ENCODE results near the gene FIBCD1. TPM values are rescaled to one million over a fixed set of nuclear protein-coding genes. Genes with fewer than 3 reads are reported as not detected.

FIBCD1 gene
- total RNA-seq, 1 experiment from 2014 or later = 1.4 TPM

DNA sequence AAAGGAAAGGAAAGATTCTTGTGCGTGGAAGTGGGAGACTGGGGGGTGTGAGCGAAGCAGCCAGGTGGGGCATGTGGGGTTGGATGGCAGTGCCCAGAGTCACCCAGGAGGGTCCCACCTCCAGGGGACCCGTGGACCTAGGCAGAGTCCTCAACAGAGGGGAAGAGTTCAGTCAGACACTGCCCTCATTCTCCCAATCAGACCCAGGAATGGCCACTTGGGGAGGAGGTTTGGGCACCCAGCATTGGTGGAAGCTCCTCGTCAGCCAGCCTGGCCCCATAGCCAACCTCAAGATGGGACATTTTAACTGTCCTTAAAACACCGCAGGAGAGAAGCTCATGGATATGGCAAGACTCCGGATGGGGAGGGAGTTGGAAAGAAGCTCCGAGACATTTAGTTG is 48.0 kb upstream of the FIBCD1 start:
- Mint-ChIP-seq H3K4me1 (ENCODE audit: low read depth, unreplicated experiment) (no peaks in the 10 kb centered on the region), H3K27me3 (ENCODE audit: unreplicated experiment) (peaks cover 95% of the 10 kb centered on the region), H3K4me3 (ENCODE audit: low read depth, unreplicated experiment) (no peak overlapping the region), H3K27ac (ENCODE audit: unreplicated experiment) (no peak overlapping the region), H3K36me3 (ENCODE audit: insufficient read depth, unreplicated experiment) (no peaks in the 10 kb centered on the region), H3K9me3 (ENCODE audit: low read depth, unreplicated experiment) (no peaks in the 10 kb centered on the region)
- TF ChIP-seq, protein P1, sequence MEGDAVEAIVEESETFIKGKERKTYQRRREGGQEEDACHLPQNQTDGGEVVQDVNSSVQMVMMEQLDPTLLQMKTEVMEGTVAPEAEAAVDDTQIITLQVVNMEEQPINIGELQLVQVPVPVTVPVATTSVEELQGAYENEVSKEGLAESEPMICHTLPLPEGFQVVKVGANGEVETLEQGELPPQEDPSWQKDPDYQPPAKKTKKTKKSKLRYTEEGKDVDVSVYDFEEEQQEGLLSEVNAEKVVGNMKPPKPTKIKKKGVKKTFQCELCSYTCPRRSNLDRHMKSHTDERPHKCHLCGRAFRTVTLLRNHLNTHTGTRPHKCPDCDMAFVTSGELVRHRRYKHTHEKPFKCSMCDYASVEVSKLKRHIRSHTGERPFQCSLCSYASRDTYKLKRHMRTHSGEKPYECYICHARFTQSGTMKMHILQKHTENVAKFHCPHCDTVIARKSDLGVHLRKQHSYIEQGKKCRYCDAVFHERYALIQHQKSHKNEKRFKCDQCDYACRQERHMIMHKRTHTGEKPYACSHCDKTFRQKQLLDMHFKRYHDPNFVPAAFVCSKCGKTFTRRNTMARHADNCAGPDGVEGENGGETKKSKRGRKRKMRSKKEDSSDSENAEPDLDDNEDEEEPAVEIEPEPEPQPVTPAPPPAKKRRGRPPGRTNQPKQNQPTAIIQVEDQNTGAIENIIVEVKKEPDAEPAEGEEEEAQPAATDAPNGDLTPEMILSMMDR (IDR thresholded peaks at IDR 0.05; ENCODE audit: unreplicated experiment) = no peak
- no peak for DNase-seq
- CTCF ChIA-PET = no interaction called here
- intact Hi-C loops (cut with micrococcal nuclease; ENCODE audit: unreplicated experiment) = no loop called here
- BruUV-seq (replicated peaks) = no TSS peak

DNA sequence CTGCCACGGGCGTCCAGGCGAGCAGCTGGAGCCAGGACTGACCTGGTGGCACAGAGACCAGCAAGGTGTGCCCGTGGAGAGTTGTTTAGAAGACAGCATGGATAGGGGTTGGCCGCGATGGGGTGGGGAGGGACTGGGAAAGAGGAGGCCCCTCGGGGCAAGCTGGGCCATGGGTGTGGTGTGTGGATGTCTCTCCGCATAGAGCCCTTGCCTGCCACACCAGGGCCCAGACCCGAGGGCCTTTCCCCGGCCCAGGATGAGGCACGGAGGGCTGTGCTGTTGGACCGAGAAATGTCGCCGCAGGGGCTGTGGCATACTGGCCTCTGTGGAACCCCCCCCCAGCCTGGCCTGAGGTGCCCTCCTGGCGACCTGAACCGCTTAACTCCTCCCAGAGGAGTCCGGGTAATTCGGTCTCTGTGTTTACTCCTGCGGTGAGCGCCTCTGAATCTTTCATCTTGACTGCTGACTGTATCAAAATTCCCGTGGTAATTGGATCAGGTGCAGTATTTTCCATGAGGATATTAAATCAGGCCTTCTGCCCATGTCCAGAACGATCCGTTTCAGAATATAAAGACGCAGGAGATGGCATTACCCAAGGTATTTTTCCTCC is 47.4 kb upstream of the FIBCD1 start:
- H3K4me3 Mint-ChIP-seq (ENCODE audit: low read depth, unreplicated experiment) = no peak overlapping the region
- intact Hi-C loops (cut with micrococcal nuclease; ENCODE audit: unreplicated experiment) = no loop called here
- no TSS peak for BruUV-seq (replicated peaks)
- H3K27me3 Mint-ChIP-seq (ENCODE audit: unreplicated experiment) = peaks cover 95% of the 10 kb centered on the region
- CTCF ChIA-PET = no interaction called here
- DNase-seq = no peak
- H3K9me3 Mint-ChIP-seq (ENCODE audit: low read depth, unreplicated experiment) = no peaks in the 10 kb centered on the region
- H3K4me1 Mint-ChIP-seq (ENCODE audit: low read depth, unreplicated experiment) = no peaks in the 10 kb centered on the region
- TF ChIP-seq, protein P1 (IDR thresholded peaks at IDR 0.05; ENCODE audit: unreplicated experiment) = no peak
- no peak overlapping the region for H3K27ac Mint-ChIP-seq (ENCODE audit: unreplicated experiment)
- no peaks in the 10 kb centered on the region for H3K36me3 Mint-ChIP-seq (ENCODE audit: insufficient read depth, unreplicated experiment)

DNA sequence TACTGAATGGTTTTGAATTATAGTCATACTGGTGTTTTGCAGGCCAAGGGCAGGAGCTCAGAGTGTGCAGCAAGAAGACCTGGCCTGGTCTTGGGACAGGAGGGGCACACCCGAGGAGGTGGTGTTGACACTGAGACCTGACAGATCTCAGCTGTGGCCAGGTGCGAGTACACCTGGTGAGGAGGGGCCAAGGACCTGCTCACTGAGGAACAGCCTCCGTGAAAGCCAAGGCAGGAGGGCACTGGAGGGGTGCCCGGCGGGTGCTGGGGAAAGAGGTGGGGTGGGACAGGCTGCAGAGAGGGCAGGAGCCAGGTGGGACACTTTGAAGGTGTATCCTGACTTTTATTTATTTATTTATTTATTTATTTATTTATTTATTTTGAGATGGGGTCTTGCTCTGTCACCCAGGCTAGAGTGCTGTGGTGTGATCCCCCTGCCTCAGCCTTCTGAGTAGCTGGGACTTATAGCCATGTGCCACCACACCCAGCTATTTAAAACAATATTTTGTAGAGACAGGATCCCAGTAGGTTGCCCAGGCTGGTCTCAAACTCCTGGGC is 46.6 kb upstream of the FIBCD1 start:
- no peaks in the 10 kb centered on the region for H3K4me1 Mint-ChIP-seq (ENCODE audit: low read depth, unreplicated experiment)
- intact Hi-C loops (cut with micrococcal nuclease; ENCODE audit: unreplicated experiment) = no loop called here
- H3K36me3 Mint-ChIP-seq (ENCODE audit: insufficient read depth, unreplicated experiment) = no peaks in the 10 kb centered on the region
- no peaks in the 10 kb centered on the region for H3K9me3 Mint-ChIP-seq (ENCODE audit: low read depth, unreplicated experiment)
- peaks cover 95% of the 10 kb centered on the region for H3K27me3 Mint-ChIP-seq (ENCODE audit: unreplicated experiment)
- TF ChIP-seq, protein P1 (IDR thresholded peaks at IDR 0.05; ENCODE audit: unreplicated experiment) = no peak
- no peak overlapping the region for H3K4me3 Mint-ChIP-seq (ENCODE audit: low read depth, unreplicated experiment)
- no TSS peak for BruUV-seq (replicated peaks)
- DNase-seq = no peak
- H3K27ac Mint-ChIP-seq (ENCODE audit: unreplicated experiment) = no peak overlapping the region
- CTCF ChIA-PET = interaction anchor here (0.9 kb wide), 1 partner anchor 13 kb away, joined by 4 read pairs; no protein-coding TSS in a partner anchor

DNA sequence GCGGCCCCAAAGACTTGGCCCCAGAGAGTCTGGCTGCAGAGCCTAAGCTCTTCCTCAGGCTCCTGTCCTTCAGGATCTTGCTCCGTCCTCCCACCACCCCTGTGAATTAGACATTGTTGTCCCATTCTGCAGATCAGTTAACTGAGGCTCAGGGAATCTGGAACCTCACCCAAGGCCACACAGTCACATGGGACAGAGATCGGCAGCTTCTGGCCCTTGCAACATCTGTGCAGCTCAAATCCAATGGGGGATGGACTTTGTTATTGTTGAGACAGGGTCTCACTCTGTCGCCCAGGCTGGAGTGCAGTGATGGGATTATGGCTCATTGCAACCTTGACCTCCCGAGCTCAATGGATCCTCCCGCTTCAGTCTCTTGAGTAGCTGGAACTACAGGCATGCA is 46.0 kb upstream of the FIBCD1 start:
- H3K4me1 Mint-ChIP-seq (ENCODE audit: low read depth, unreplicated experiment) = no peaks in the 10 kb centered on the region
- intact Hi-C loops (cut with micrococcal nuclease; ENCODE audit: unreplicated experiment) = no loop called here
- H3K27ac Mint-ChIP-seq (ENCODE audit: unreplicated experiment) = no peak overlapping the region
- H3K9me3 Mint-ChIP-seq (ENCODE audit: low read depth, unreplicated experiment) = no peaks in the 10 kb centered on the region
- H3K27me3 Mint-ChIP-seq (ENCODE audit: unreplicated experiment) = peaks cover 95% of the 10 kb centered on the region
- TF ChIP-seq, protein P1 (IDR thresholded peaks at IDR 0.05; ENCODE audit: unreplicated experiment) = no peak
- BruUV-seq (replicated peaks) = no TSS peak
- no peak overlapping the region for H3K4me3 Mint-ChIP-seq (ENCODE audit: low read depth, unreplicated experiment)
- H3K36me3 Mint-ChIP-seq (ENCODE audit: insufficient read depth, unreplicated experiment) = no peaks in the 10 kb centered on the region
- CTCF ChIA-PET = interaction anchor here (0.6 to 0.9 kb wide), 3 partner anchors 13 to 93 kb away, joined by 3 to 4 read pairs (median 3); no protein-coding TSS in a partner anchor
- DNase-seq = no peak

Data from Calu3 (cell line).